Measurements from ENCODE around the gene MACROD2. TPM values are rescaled to one million over a fixed set of nuclear protein-coding genes. Genes with fewer than 3 reads are reported as not detected.
"Not testable (repeated sequence)": the region's sequence is repeated elsewhere in the genome, so short reads cannot be mapped to it uniquely, and the experiment has no call there.

The MACROD2 gene
- total RNA-seq, 1 experiment from 2014 or later, result 1.4 TPM

DNA sequence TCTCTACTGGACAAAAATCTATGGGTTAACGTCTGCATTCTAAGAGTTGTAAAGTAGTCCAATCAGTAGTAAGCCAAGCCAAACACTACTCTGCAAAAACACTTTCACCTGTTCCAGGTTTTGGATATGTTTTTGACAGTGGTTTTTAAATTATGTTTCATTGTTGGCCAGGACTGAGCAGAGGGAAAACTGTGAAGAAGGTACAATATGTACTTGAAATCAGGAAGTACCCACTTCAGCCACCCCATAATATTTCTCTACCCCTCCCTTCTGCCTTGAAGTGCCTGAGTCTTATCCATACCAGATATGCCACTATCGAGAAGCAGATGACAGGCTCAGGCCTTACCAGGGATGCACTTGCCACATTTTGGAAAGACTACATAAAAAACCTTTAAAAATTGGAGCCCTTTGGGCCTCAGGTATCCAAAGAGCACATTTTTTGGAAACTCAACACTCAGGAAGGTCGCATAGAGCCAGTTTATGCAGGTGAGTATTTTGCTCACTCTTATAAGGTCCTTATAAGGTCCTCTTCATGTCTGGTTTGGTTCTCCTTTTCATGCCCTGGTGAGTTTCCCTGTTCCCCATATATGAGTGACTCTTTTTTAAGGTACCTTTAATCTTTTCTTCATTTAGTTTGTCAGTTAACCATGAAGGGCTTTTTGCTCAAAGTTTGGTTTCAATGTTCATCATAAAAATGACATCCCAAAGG is 1201.4 kb downstream of the MACROD2 start:
- no peaks in the 10 kb centered on the region for H3K36me3 ChIP-seq (ENCODE audit: insufficient read depth, low read length, poor library complexity, severe bottlenecking)
- no peak overlapping the region for H3K27ac ChIP-seq (ENCODE audit: low read depth, low read length, poor library complexity, severe bottlenecking)
- no peak overlapping the region for H3K4me3 ChIP-seq (ENCODE audit: low read depth, low read length, poor library complexity, severe bottlenecking)
- H3K27me3 ChIP-seq (replicated peaks; ENCODE audit: insufficient read depth, low read depth, low read length, poor library complexity), result no peaks in the 10 kb centered on the region
- no TSS peak for BruUV-seq (replicated peaks)
- no peaks in the 10 kb centered on the region for H3K4me1 ChIP-seq (ENCODE audit: insufficient read depth, low read length, poor library complexity, severe bottlenecking)
- H3K9me3 ChIP-seq (ENCODE audit: low read depth, low read length, poor library complexity, severe bottlenecking), result peaks cover 6% of the 10 kb centered on the region
- DNase-seq (ENCODE audit: low spot score), result no peak
- ChIA-PET POLR2A (ENCODE audit: low non-redundant PET) (no interaction called here), CTCF (interaction anchor here (0.5 kb wide), 1 partner anchor 1006 kb away, joined by 18 read pairs; no protein-coding TSS in a partner anchor)
- intact Hi-C loops (cut with micrococcal nuclease; ENCODE audit: unreplicated experiment), result no loop called here
- TF ChIP-seq EZH2 (IDR thresholded peaks at IDR 0.05; ENCODE audit: borderline replicate concordance, low read depth, low read length, poor library complexity, severe bottlenecking), result no peak
- no peak for TF ChIP-seq CTCF (conservative IDR thresholded peaks at IDR 0.05; ENCODE audit: low read depth, low read length)

GRCh38 chr20:15198017-15198416 is 1202.7 kb downstream of the MACROD2 start:
- BruUV-seq (replicated peaks); H3K27ac ChIP-seq (ENCODE audit: low read depth, low read length, poor library complexity, severe bottlenecking); H3K36me3 ChIP-seq (ENCODE audit: insufficient read depth, low read length, poor library complexity, severe bottlenecking); H3K9me3 ChIP-seq (ENCODE audit: low read depth, low read length, poor library complexity, severe bottlenecking); POLR2A ChIA-PET (ENCODE audit: low non-redundant PET); H3K4me1 ChIP-seq (ENCODE audit: insufficient read depth, low read length, poor library complexity, severe bottlenecking); intact Hi-C loops (cut with micrococcal nuclease; ENCODE audit: unreplicated experiment); H3K27me3 ChIP-seq (replicated peaks; ENCODE audit: insufficient read depth, low read depth, low read length, poor library complexity); CTCF ChIA-PET; H3K4me3 ChIP-seq (ENCODE audit: low read depth, low read length, poor library complexity, severe bottlenecking); DNase-seq (ENCODE audit: low spot score): not testable (repeated sequence)

DNA sequence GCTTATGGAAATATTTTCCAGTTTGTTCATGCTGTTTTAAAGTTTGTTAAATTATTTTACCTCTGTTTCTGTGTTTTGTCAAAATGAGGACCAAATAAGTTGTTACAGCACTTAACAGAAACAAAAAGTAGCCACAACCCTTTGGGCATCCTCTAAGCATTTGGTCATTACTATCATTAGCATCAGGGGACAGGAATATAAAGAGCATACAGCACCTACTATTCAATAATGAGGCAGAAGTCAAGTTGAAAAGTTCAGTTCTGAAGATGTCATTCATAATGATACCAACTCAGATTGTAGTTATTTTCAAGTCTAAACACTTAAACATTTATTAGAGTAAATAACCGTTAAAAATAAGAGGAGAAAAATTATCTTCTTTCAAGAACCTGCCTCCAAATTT is 1204.4 kb downstream of the MACROD2 start:
- intact Hi-C loops (cut with micrococcal nuclease; ENCODE audit: unreplicated experiment), result no loop called here
- no TSS peak for BruUV-seq (replicated peaks)

More for the DNA sequence above, 1204.4 kb downstream of the MACROD2 start:
- Histone ChIP-seq H3K27me3 (replicated peaks; ENCODE audit: insufficient read depth, low read depth, low read length, poor library complexity) (no peaks in the 10 kb centered on the region), H3K27ac (ENCODE audit: low read depth, low read length, poor library complexity, severe bottlenecking) (no peak overlapping the region), H3K4me3 (ENCODE audit: low read depth, low read length, poor library complexity, severe bottlenecking) (no peak overlapping the region), H3K9me3 (ENCODE audit: low read depth, low read length, poor library complexity, severe bottlenecking) (peaks cover 5% of the 10 kb centered on the region), H3K36me3 (ENCODE audit: insufficient read depth, low read length, poor library complexity, severe bottlenecking) (no peaks in the 10 kb centered on the region), H3K4me1 (ENCODE audit: insufficient read depth, low read length, poor library complexity, severe bottlenecking) (no peaks in the 10 kb centered on the region)
- no peak for DNase-seq (ENCODE audit: low spot score)
- ChIA-PET POLR2A (ENCODE audit: low non-redundant PET) (no interaction called here), CTCF (no interaction called here)
- TF ChIP-seq EZH2 (IDR thresholded peaks at IDR 0.05; ENCODE audit: borderline replicate concordance, low read depth, low read length, poor library complexity, severe bottlenecking) (no peak), CTCF (conservative IDR thresholded peaks at IDR 0.05; ENCODE audit: low read depth, low read length) (no peak)
